GM21515 (cell line): ENCODE measurements around the gene PATE4.
"Not testable (repeated sequence)": the region's sequence is repeated elsewhere in the genome, so short reads cannot be mapped to it uniquely, and the experiment has no call there.

Experiments
- ATAC-seq: cut with Tn5 transposase; IDR thresholded peaks from one replicate; pipeline ENCODE4 v1.9.1; 2021; ENCODE audit not compliant: unreplicated experiment

PATE4 gene

GRCh38 chr11:125833016-125833415 lies at the start of gene PATE4:
Gene PATE4 (plus strand): TSS chr11:125833316. CDS start chr11:125833360, 44 bp downstream.
- no peak for ATAC-seq

- no peak for ATAC-seq
These were observed 48.4 kb upstream of the PATE4 start for GRCh38 chr11:125784678-125785077.

GRCh38 chr11:125787827-125788226 lies 45.3 kb upstream of the PATE4 start, which contains the start of gene PATE3:
Gene PATE3 (plus strand): TSS chr11:125788127. CDS start chr11:125788152, 25 bp downstream.
- no peak for ATAC-seq

- no peak for ATAC-seq
These were observed 42.3 kb upstream of the PATE4 start for GRCh38 chr11:125790825-125791224.

GRCh38 chr11:125797641-125798040 lies 35.5 kb upstream of the PATE4 start:
- ATAC-seq, result no peak

GRCh38 chr11:125799808-125800207 lies 33.3 kb upstream of the PATE4 start:
- ATAC-seq, result no peak

GRCh38 chr11:125802387-125802786 lies 30.7 kb upstream of the PATE4 start:
- ATAC-seq, result no peak

- no peak for ATAC-seq
These were observed 25.2 kb upstream of the PATE4 start for GRCh38 chr11:125807909-125808308.

- no peak for ATAC-seq
These were observed 2.6 kb downstream of the PATE4 start for GRCh38 chr11:125835748-125836147.

- no peak for ATAC-seq
These were observed 9.3 kb downstream of the PATE4 start for GRCh38 chr11:125842321-125842948.

- no peak for ATAC-seq
These were observed 13.1 kb downstream of the PATE4 start for GRCh38 chr11:125846188-125846587.

GRCh38 chr11:125857670-125858069 lies 24.6 kb downstream of the PATE4 start:
- not testable (repeated sequence) for ATAC-seq

GRCh38 chr11:125862786-125863185 lies 29.7 kb downstream of the PATE4 start:
- ATAC-seq, result not testable (repeated sequence)

GRCh38 chr11:125865354-125865753 lies 32.2 kb downstream of the PATE4 start:
- not testable (repeated sequence) for ATAC-seq

GRCh38 chr11:125869521-125869920 lies 36.4 kb downstream of the PATE4 start:
- ATAC-seq, result no peak

- ATAC-seq, result no peak
These were observed 38.4 kb downstream of the PATE4 start for GRCh38 chr11:125871391-125872137.

GRCh38 chr11:125872138-125872491 lies 39.0 kb downstream of the PATE4 start:
- ATAC-seq, result no peak

- no peak for ATAC-seq
These were observed 40.9 kb downstream of the PATE4 start for GRCh38 chr11:125873881-125874555.

- peak; percentile 89 for ATAC-seq
These were observed 41.5 kb downstream of the PATE4 start for GRCh38 chr11:125874556-125875124.

GRCh38 chr11:125881291-125881690 lies 48.2 kb downstream of the PATE4 start:
- no peak for ATAC-seq

GRCh38 chr11:125883375-125883774 lies 50.3 kb downstream of the PATE4 start:
- ATAC-seq, result no peak

- peak; percentile 35 for ATAC-seq
These were observed 53.9 kb downstream of the PATE4 start for GRCh38 chr11:125886997-125887372.
